Measurements from ENCODE around the gene MRPL32. TPM values are rescaled to one million over a fixed set of nuclear protein-coding genes. Genes with fewer than 3 reads are reported as not detected.

MRPL32 gene
- total RNA-seq, 3 donors from 2014 or later (not counting 1 experiment from before 2014, with no cell fraction given), result 22.5 to 36.9 (median 32.6) TPM

- no peak for TF ChIP-seq CTCF (IDR thresholded peaks at IDR 0.05)
- H3K4me3 ChIP-seq (ENCODE audit: low read length), result no peak overlapping the region
- ATAC-seq, result no peak
- no peaks in the 10 kb centered on the region for H3K27me3 ChIP-seq (ENCODE audit: control insufficient read depth, insufficient read depth, low read length)
- Mint-ChIP-seq H3K9me3 (no peaks in the 10 kb centered on the region), H3K36me3 (no peaks in the 10 kb centered on the region), H3K27ac (no peak overlapping the region), H3K4me1 (peaks cover 10 to 11% of the 10 kb centered on the region in 2 donors), H3K4me3 (no peak overlapping the region), H3K27me3 (ENCODE audit: low read depth in 2 of 2) (no peaks in the 10 kb centered on the region)
- H3K4me1 ChIP-seq (ENCODE audit: control insufficient read depth, insufficient read depth, low read length), result no peaks in the 10 kb centered on the region
- WGBS (ENCODE audit: insufficient coverage), result 31% methylated on average over 3 of the region's 3 CpGs
- DNase-seq, result no peak
- H3K27ac ChIP-seq (ENCODE audit: low read length), result no peak overlapping the region
- no peaks in the 10 kb centered on the region for H3K36me3 ChIP-seq (ENCODE audit: control insufficient read depth, insufficient read depth, low read length)
- intact Hi-C loops (cut with micrococcal nuclease), result no loop called here
- H3K9me3 ChIP-seq (ENCODE audit: control insufficient read depth, insufficient read depth, low read length), result no peaks in the 10 kb centered on the region
These were observed 29.8 kb upstream of the MRPL32 start for GRCh38 chr7:42902331-42902730.

- peaks cover 49% of the 10 kb centered on the region in 2 donors for H3K4me1 Mint-ChIP-seq
- intact Hi-C loops (cut with micrococcal nuclease), result no loop called here
- Histone ChIP-seq H3K4me1 (ENCODE audit: control insufficient read depth, insufficient read depth, low read length) (peaks cover 3% of the 10 kb centered on the region), H3K36me3 (ENCODE audit: control insufficient read depth, insufficient read depth, low read length) (peaks cover 2% of the 10 kb centered on the region), H3K4me3 (ENCODE audit: low read length) (no peak overlapping the region), H3K27ac (ENCODE audit: low read length) (no peak overlapping the region), H3K27me3 (ENCODE audit: control insufficient read depth, insufficient read depth, low read length) (no peaks in the 10 kb centered on the region), H3K9me3 (ENCODE audit: control insufficient read depth, insufficient read depth, low read length) (no peaks in the 10 kb centered on the region)
- no peak for TF ChIP-seq CTCF (IDR thresholded peaks at IDR 0.05)
- no peaks in the 10 kb centered on the region for H3K9me3 Mint-ChIP-seq
- no peak for DNase-seq
- peak overlapping the region in 1 of 2 donors; percentile 35 for H3K27ac Mint-ChIP-seq
- H3K36me3 Mint-ChIP-seq, result no peaks in the 10 kb centered on the region
- H3K27me3 Mint-ChIP-seq (ENCODE audit: low read depth in 2 of 2), result no peaks in the 10 kb centered on the region
- WGBS (ENCODE audit: insufficient coverage), result 92% methylated on average over 1 of the region's 1 CpG
- ATAC-seq, result no peak
- no peak overlapping the region for H3K4me3 Mint-ChIP-seq
These were observed 26.0 kb upstream of the MRPL32 start for GRCh38 chr7:42906181-42906580.

- Mint-ChIP-seq H3K4me1 (peaks cover 58% of the 10 kb centered on the region in 2 donors), H3K9me3 (no peaks in the 10 kb centered on the region), H3K27ac (peak overlapping the region; percentile 54 to 89), H3K27me3 (ENCODE audit: low read depth in 2 of 2) (no peaks in the 10 kb centered on the region), H3K36me3 (no peaks in the 10 kb centered on the region), H3K4me3 (peak overlapping the region; percentile 60)
- peaks cover 2% of the 10 kb centered on the region for H3K36me3 ChIP-seq (ENCODE audit: control insufficient read depth, insufficient read depth, low read length)
- no peaks in the 10 kb centered on the region for H3K27me3 ChIP-seq (ENCODE audit: control insufficient read depth, insufficient read depth, low read length)
- TF ChIP-seq CTCF (IDR thresholded peaks at IDR 0.05), result no peak
- ATAC-seq (no peak), DNase-seq (no peak)
- H3K4me3 ChIP-seq (ENCODE audit: low read length), result no peak overlapping the region
- no peaks in the 10 kb centered on the region for H3K9me3 ChIP-seq (ENCODE audit: control insufficient read depth, insufficient read depth, low read length)
- H3K4me1 ChIP-seq (ENCODE audit: control insufficient read depth, insufficient read depth, low read length), result peaks cover 8% of the 10 kb centered on the region
- no peak overlapping the region for H3K27ac ChIP-seq (ENCODE audit: low read length)
- intact Hi-C loops (cut with micrococcal nuclease), result no loop called here
These were observed 24.9 kb upstream of the MRPL32 start for GRCh38 chr7:42907316-42907715.

- no peaks in the 10 kb centered on the region for H3K36me3 Mint-ChIP-seq
- ATAC-seq (no peak), DNase-seq (no peak)
- Histone ChIP-seq H3K36me3 (ENCODE audit: control insufficient read depth, insufficient read depth, low read length) (peaks cover 2% of the 10 kb centered on the region), H3K4me3 (ENCODE audit: low read length) (no peak overlapping the region), H3K27ac (ENCODE audit: low read length) (no peak overlapping the region), H3K27me3 (ENCODE audit: control insufficient read depth, insufficient read depth, low read length) (no peaks in the 10 kb centered on the region), H3K9me3 (ENCODE audit: control insufficient read depth, insufficient read depth, low read length) (no peaks in the 10 kb centered on the region), H3K4me1 (ENCODE audit: control insufficient read depth, insufficient read depth, low read length) (peaks cover 9% of the 10 kb centered on the region)
- H3K4me1 Mint-ChIP-seq, result peaks cover 62 to 63% of the 10 kb centered on the region in 2 donors
- H3K27me3 Mint-ChIP-seq (ENCODE audit: low read depth in 2 of 2), result no peaks in the 10 kb centered on the region
- intact Hi-C loops (cut with micrococcal nuclease), result no loop called here
- H3K27ac Mint-ChIP-seq, result peak overlapping the region; percentile 88 to 95
- no peak for TF ChIP-seq CTCF (IDR thresholded peaks at IDR 0.05)
- H3K9me3 Mint-ChIP-seq, result no peaks in the 10 kb centered on the region
- peak overlapping the region; percentile 97 for H3K4me3 Mint-ChIP-seq
- WGBS (ENCODE audit: insufficient coverage), result 91% methylated on average over 1 of the region's 2 CpGs
These were observed 21.9 kb upstream of the MRPL32 start for GRCh38 chr7:42910306-42910705.
